GM12878 (cell line): ENCODE results near the gene TSPAN5.

ENCODE experiments used
- CHD1 ChIP-seq: IDR thresholded peaks from 2 replicates; pipeline ENCODE4 v1.6.1; 2012; ENCODE audit warnings: low read depth, low read length, improper control_type of control experiment
- GABPA ChIP-seq: IDR thresholded peaks from 2 replicates; pipeline ENCODE4 v1.6.1; 2014; ENCODE audit warnings: antibody characterized with exemption, low read depth, mild to moderate bottlenecking, inconsistent platforms
- SREBF1 ChIP-seq: IDR thresholded peaks from 2 replicates; pipeline ENCODE4 v1.6.1; 2012; ENCODE audit warnings: mild to moderate bottlenecking, low read length

DNA sequence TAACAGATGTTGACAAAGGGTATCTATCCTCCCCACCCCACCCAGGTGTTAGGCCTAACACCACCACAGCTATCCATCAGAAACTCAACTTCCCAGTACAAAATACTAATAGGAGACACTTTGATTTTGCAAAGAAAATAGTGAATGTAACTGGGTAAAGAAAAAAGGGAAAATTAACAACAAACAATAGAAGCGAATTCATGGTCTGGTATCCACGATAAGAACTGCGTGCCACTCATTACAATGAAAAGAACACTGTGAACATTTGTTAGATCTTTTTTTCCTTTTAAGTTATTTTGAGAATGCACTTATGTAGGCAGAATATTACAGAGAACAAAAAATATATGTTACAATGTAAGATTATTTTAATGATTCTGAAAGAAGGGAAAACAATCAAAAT, 12.0 kb downstream of the TSPAN5 start:
- TF ChIP-seq CHD1, result no peak
- no peak for TF ChIP-seq GABPA
- TF ChIP-seq SREBF1, result no peak
